Mesendoderm (in vitro differentiated cells): ENCODE results near the gene RCOR3.
"Not testable (repeated sequence)": the region's sequence is repeated elsewhere in the genome, so short reads cannot be mapped to it uniquely, and the experiment has no call there.

ENCODE experiments used
- DNase-seq: peaks from one replicate; pipeline ENCODE4 v3.0.0; 2013
- H2AK5ac ChIP-seq: 2 replicates; pipeline ENCODE4 v1.6.1; 2013; ENCODE audit warnings: low read length, inconsistent platforms
- H2BK120ac ChIP-seq: 2 replicates; pipeline ENCODE4 v1.6.1; 2013; ENCODE audit warnings: low read depth, mild to moderate bottlenecking, low read length, moderate library complexity, mixed read lengths
- H2BK15ac ChIP-seq: replicated peaks from 2 replicates; pipeline ENCODE4 v1.6.1; 2013; ENCODE audit warnings: low read depth, mild to moderate bottlenecking, moderate library complexity
- H2BK5ac ChIP-seq: 2 replicates; pipeline ENCODE4 v1.6.1; 2013; ENCODE audit warnings: low read length, inconsistent platforms
- H3K18ac ChIP-seq: 2 replicates; pipeline ENCODE4 v1.6.1; 2013; ENCODE audit warnings: mild to moderate bottlenecking, low read length, mixed read lengths
- H3K23ac ChIP-seq: one replicate; pipeline ENCODE4 v1.6.1; 2013; ENCODE audit warnings: low read length
- H3K27ac ChIP-seq: 2 replicates; pipeline ENCODE4 v1.5.1; 2013; ENCODE audit warnings: low read depth, mild to moderate bottlenecking, inconsistent platforms, low read length, moderate library complexity
- H3K27me3 ChIP-seq: 2 replicates; pipeline ENCODE4 v1.6.1; 2013; ENCODE audit warnings: low read length, control low read depth, mild to moderate bottlenecking, inconsistent platforms; ENCODE audit not compliant: insufficient read depth, poor library complexity
- H3K36me3 ChIP-seq: 2 replicates; pipeline ENCODE4 v1.6.1; 2013; ENCODE audit warnings: low read length, inconsistent platforms; ENCODE audit not compliant: control insufficient read depth, insufficient read depth
- H3K4ac ChIP-seq: one replicate; pipeline ENCODE4 v1.6.1; 2013; ENCODE audit warnings: low read depth, mild to moderate bottlenecking, low read length, moderate library complexity
- H3K4me1 ChIP-seq: 2 replicates; pipeline ENCODE4 v1.6.1; 2013; ENCODE audit warnings: low read depth, low read length, inconsistent platforms; ENCODE audit not compliant: control insufficient read depth
- H3K4me2 ChIP-seq: 2 replicates; pipeline ENCODE4 v1.6.1; 2013; ENCODE audit warnings: low read length
- H3K4me3 ChIP-seq: 2 replicates; pipeline ENCODE4 v1.5.1; 2013; ENCODE audit warnings: mild to moderate bottlenecking, low read length
- H3K56ac ChIP-seq: one replicate; pipeline ENCODE4 v1.6.1; 2013; ENCODE audit warnings: low read length
- H3K79me1 ChIP-seq: 2 replicates; pipeline ENCODE4 v1.6.1; 2013; ENCODE audit warnings: low read length, inconsistent platforms
- H3K79me2 ChIP-seq: 2 replicates; pipeline ENCODE4 v1.6.1; 2013; ENCODE audit warnings: mild to moderate bottlenecking, low read length; ENCODE audit not compliant: control insufficient read depth, insufficient read depth
- H3K9ac ChIP-seq: 2 replicates; pipeline ENCODE4 v1.6.1; 2013; ENCODE audit warnings: low read length, inconsistent platforms
- H4K5ac ChIP-seq: one replicate; pipeline ENCODE4 v1.6.1; 2013; ENCODE audit warnings: low read length
- H4K8ac ChIP-seq: one replicate; pipeline ENCODE4 v1.6.1; 2013; ENCODE audit warnings: low read depth, mild to moderate bottlenecking, control low read depth, low read length, moderate library complexity
- WGBS: extraction: QIAGEN DNeasy Blood & Tissue Kit; methylation state at CpG from one replicate; pipeline ENCODE4 v1.1.7; 2013; ENCODE audit warnings: low lambda C conversion rate, missing lambda C conversion rate; ENCODE audit not compliant: insufficient coverage; ENCODE audit errors: extremely low coverage; 5-methylcytosine and 5-hydroxymethylcytosine counted together

Gene RCOR3

DNA sequence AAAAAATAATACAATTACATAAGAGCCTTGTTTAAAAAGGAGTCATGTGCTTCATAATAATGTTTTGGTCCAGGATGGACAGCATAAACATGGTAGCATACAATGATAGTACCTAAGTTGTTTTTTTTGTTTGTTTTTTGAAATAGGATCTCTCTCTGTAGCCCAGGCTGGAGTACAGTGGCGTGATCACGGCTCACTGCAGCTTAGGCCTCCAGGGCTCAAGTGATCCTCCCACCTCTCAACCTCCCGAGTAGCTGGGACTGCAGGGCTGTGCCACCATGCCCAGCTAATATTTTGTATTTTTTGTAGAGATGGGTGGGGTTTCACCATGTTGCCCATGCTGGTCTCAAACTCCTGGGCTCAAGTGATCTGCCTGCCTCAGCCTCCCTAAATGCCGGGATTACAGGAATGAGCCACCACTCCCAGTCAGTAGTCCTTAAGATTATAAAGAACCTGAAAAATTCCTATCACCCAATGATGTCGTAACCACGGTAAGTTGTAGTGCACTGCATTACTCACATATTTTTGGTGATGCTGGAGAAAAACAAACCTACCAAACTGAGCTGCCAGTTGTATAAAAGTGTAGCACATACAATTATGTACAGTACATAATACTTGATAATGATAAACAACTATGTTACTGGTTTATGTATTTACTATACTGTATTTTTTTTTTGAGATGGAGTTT, 22.4 kb upstream of the RCOR3 start:
- Histone ChIP-seq H3K79me1 (no peaks in the 10 kb centered on the region), H3K18ac (no peak overlapping the region), H4K5ac (no peak overlapping the region), H3K36me3 (no peaks in the 10 kb centered on the region), H3K79me2 (no peaks in the 10 kb centered on the region), H3K27me3 (no peaks in the 10 kb centered on the region), H3K4me1 (no peaks in the 10 kb centered on the region), H3K9ac (no peak overlapping the region), H3K4me3 (no peak overlapping the region), H4K8ac (no peak overlapping the region), H2BK5ac (no peak overlapping the region), H3K4ac (no peak overlapping the region), H3K4me2 (no peak overlapping the region), H3K27ac (no peak overlapping the region), H3K56ac (no peak overlapping the region), H3K23ac (no peak overlapping the region), H2BK15ac (no peak overlapping the region), H2AK5ac (no peak overlapping the region), H2BK120ac (no peak overlapping the region)
- no CpG with 5 or more reads among the region's 6 CpGs for WGBS
- no peak for DNase-seq

DNA sequence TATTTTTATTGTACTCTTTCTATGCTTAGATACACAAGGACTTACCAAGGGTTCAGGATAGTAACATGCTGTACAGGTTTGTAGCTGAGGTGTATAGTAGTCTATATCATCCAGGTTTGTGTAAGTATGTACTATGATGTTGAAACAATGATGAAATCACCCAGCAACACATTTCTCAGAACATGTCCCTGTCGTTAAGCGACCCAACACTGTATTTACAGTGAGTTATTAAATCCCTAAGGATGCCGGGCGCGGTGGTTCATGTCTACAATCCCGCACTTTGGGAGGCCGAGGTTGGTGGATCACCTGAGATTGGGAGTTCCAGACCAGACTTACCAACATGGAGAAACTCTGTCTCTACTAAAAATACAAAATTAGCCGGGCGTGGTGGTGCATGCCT, 21.6 kb upstream of the RCOR3 start:
- H2BK5ac ChIP-seq = no peak overlapping the region
- H3K79me1 ChIP-seq = no peaks in the 10 kb centered on the region
- H4K5ac ChIP-seq = no peak overlapping the region
- no peak overlapping the region for H4K8ac ChIP-seq
- no peak overlapping the region for H3K4me3 ChIP-seq
- H3K9ac ChIP-seq = no peak overlapping the region
- no peaks in the 10 kb centered on the region for H3K79me2 ChIP-seq
- H3K18ac ChIP-seq = no peak overlapping the region
- H2BK120ac ChIP-seq = no peak overlapping the region
- H2AK5ac ChIP-seq = no peak overlapping the region
- no peak overlapping the region for H2BK15ac ChIP-seq
- no peak overlapping the region for H3K4me2 ChIP-seq
- H3K4ac ChIP-seq = no peak overlapping the region
- H3K27ac ChIP-seq = no peak overlapping the region
- H3K56ac ChIP-seq = no peak overlapping the region
- WGBS = no CpG with 5 or more reads among the region's 9 CpGs
- no peaks in the 10 kb centered on the region for H3K4me1 ChIP-seq
- no peaks in the 10 kb centered on the region for H3K36me3 ChIP-seq
- H3K27me3 ChIP-seq = no peaks in the 10 kb centered on the region
- no peak overlapping the region for H3K23ac ChIP-seq
- DNase-seq = no peak

DNA sequence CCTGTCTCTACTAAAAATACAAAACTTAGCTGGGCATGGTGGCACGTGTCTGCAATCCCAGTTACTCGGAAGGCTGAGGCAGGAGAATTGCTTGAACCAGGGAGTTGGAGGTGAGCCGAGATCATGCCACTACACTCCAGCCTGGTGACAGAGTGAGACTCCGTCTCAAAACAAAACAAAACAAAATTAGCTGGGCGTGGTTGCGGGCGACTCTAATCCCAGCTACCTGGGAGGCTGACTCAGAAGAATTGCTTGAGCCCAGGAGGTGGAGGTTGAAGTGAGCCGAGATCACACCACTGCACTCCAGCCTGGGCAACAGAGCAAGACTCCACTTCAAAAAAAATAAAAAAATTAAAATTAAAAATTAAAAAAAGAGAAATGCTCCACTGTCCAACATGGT, 18.6 kb upstream of the RCOR3 start:
- not testable (repeated sequence) for H3K9ac ChIP-seq, H4K8ac ChIP-seq, H4K5ac ChIP-seq, H3K56ac ChIP-seq, H3K79me2 ChIP-seq, H3K79me1 ChIP-seq, H3K36me3 ChIP-seq, H3K4me3 ChIP-seq, H3K4ac ChIP-seq, H2BK120ac ChIP-seq, H3K23ac ChIP-seq, H3K4me2 ChIP-seq, H2BK5ac ChIP-seq, H3K4me1 ChIP-seq, H2AK5ac ChIP-seq, H3K18ac ChIP-seq, H3K27me3 ChIP-seq, H2BK15ac ChIP-seq, H3K27ac ChIP-seq, DNase-seq
- WGBS = no CpG with 5 or more reads among the region's 8 CpGs

DNA sequence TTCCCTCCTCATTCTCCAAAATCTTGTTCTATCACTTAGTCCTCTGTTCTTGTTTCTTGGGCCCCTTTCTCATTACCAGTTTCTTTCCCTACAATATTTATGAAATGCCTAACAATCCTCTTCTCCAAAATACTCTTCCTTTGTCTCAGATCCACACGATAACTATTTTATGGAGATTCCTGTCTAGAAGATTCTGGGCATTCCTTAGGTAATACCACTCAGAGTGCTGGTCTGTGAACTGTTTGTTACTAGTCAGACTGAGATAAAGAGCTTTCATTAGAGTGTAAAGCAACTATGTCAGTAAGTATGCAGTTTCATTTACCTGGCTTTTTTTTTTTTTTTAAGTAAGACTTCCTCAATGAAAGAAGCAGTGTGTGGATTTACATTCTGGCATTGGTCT, 18.1 kb upstream of the RCOR3 start:
- H3K4me3 ChIP-seq = no peak overlapping the region
- 100% methylated on average over 1 of the region's 1 CpG for WGBS
- no peaks in the 10 kb centered on the region for H3K27me3 ChIP-seq
- no peaks in the 10 kb centered on the region for H3K36me3 ChIP-seq
- no peak overlapping the region for H2BK5ac ChIP-seq
- no peaks in the 10 kb centered on the region for H3K4me1 ChIP-seq
- no peak overlapping the region for H3K23ac ChIP-seq
- H4K5ac ChIP-seq = no peak overlapping the region
- no peak overlapping the region for H2AK5ac ChIP-seq
- no peak overlapping the region for H3K18ac ChIP-seq
- no peak overlapping the region for H4K8ac ChIP-seq
- H3K79me1 ChIP-seq = no peaks in the 10 kb centered on the region
- H3K27ac ChIP-seq = no peak overlapping the region
- H2BK120ac ChIP-seq = no peak overlapping the region
- no peaks in the 10 kb centered on the region for H3K79me2 ChIP-seq
- no peak overlapping the region for H3K9ac ChIP-seq
- H3K4ac ChIP-seq = no peak overlapping the region
- no peak overlapping the region for H3K4me2 ChIP-seq
- no peak for DNase-seq
- H3K56ac ChIP-seq = no peak overlapping the region
- no peak overlapping the region for H2BK15ac ChIP-seq

DNA sequence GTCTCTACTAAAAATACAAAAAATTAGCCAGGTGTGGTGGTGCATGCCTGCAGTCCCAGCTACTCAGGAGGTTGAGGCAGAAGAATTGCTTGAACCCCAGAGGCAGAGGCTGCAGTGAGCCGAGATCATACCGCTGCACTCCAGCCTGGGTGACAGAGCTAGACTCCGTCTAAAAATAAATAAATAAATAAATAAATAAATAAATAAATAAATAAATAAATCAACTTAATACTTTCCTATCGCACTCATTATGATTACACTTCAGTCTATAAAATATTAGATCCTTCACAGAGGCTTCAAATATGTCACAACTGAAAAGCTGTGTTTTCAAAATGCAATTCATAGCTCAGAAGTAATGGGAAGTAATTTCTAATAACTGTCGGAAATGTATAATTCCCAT, 15.5 kb upstream of the RCOR3 start:
- H3K36me3 ChIP-seq, H3K4ac ChIP-seq, H2BK120ac ChIP-seq, H2BK15ac ChIP-seq, H4K8ac ChIP-seq, H3K56ac ChIP-seq, DNase-seq, H3K27ac ChIP-seq, H2AK5ac ChIP-seq, H2BK5ac ChIP-seq, H3K23ac ChIP-seq, H3K79me2 ChIP-seq, H3K9ac ChIP-seq, H3K4me1 ChIP-seq, H3K4me2 ChIP-seq, H4K5ac ChIP-seq, H3K18ac ChIP-seq, H3K79me1 ChIP-seq, H3K27me3 ChIP-seq, H3K4me3 ChIP-seq: not testable (repeated sequence)
- WGBS = 100% methylated on average over 1 of the region's 5 CpGs

DNA sequence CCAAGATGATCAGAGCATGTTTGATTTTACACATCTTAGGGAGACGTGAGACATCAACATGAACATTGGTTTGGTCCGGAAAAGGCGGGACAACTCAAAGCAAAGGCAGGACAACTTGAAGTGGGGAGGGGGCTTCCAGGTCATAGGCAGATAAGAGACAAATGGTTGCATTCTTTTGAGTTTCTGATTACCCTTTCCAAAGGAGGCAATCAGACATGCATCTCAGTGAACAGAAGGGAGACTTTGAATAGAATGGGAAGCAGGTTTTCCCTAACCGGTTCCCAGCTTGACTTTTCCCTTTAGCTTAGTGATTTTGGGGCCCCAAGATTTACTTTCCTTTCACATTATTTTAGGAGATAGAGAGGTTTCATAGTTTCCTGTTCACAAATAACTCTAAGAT, 12.6 kb upstream of the RCOR3 start:
- H3K4me3 ChIP-seq, H3K9ac ChIP-seq, H3K4me2 ChIP-seq, H3K27me3 ChIP-seq, H4K5ac ChIP-seq, H2BK15ac ChIP-seq, H3K79me2 ChIP-seq, H3K27ac ChIP-seq, H3K36me3 ChIP-seq, H3K23ac ChIP-seq, H3K4me1 ChIP-seq, H4K8ac ChIP-seq, H2AK5ac ChIP-seq, H3K18ac ChIP-seq, H3K79me1 ChIP-seq, H2BK120ac ChIP-seq, H3K4ac ChIP-seq: not testable (repeated sequence)
- DNase-seq = peak; percentile 77
- Histone ChIP-seq H2BK5ac (peak overlapping the region; percentile 59), H3K56ac (peak overlapping the region; percentile 56)
- no CpG with 5 or more reads among the region's 4 CpGs for WGBS
